ENCODE data around the gene BIRC7. TPM values are rescaled to one million over a fixed set of nuclear protein-coding genes. Genes with fewer than 3 reads are reported as not detected.

The BIRC7 gene
- total RNA-seq: not detected
- not detected for polyA plus RNA-seq (2013, experiment 1 of 2)
- polyA plus RNA-seq (2013, experiment 2 of 2): 0.04 TPM
- total RNA-seq: 0 to 0.40 (median 0) reads per million in 172 experiments

GRCh38 chr20:63235399-63235983, at the start of gene BIRC7:
BIRC7 (plus strand) TSS chr20:63235905; CDS start chr20:63236097, 192 bp downstream.
- no peak within 1 kb of the TSS for H3K4me3 Mint-ChIP-seq
- no peaks in the 10 kb centered on the region for H3K9me3 Mint-ChIP-seq
- H3K27me3 ChIP-seq (ENCODE audit: control insufficient read depth in 1 of 2, insufficient read depth in 2 of 2, low read length in 2 of 2): peaks cover 14 to 30% of the 10 kb centered on the region in 2 experiments
- no peaks in the 10 kb centered on the region for H3K36me3 ChIP-seq (ENCODE audit: insufficient read depth, low read length)
- TF ChIP-seq CTCF (IDR thresholded peaks at IDR 0.05): no peak
- no peak within 1 kb of the TSS for H3K4me3 ChIP-seq (ENCODE audit: low read length)
- H3K9me3 ChIP-seq (ENCODE audit: control insufficient read depth in 1 of 2, insufficient read depth in 1 of 2, low read length in 2 of 2): peaks cover 0 to 8% of the 10 kb centered on the region in 2 experiments
- peaks cover 22% of the 10 kb centered on the region for H3K27me3 Mint-ChIP-seq
- DNase-seq (peak in 2 of 14 experiments; percentile 11 to 42), ATAC-seq (ENCODE audit: poor library complexity) (no peak)
- no peak within 1 kb of the TSS for H3K27ac ChIP-seq (ENCODE audit: low read depth in 1 of 2, low read length in 2 of 2)
- H3K36me3 Mint-ChIP-seq (ENCODE audit: low read depth): no peaks in the 10 kb centered on the region
- POLR2A ChIA-PET: interaction anchor here (0.9 to 1.3 kb wide), 2 partner anchors 37 to 134 kb away, joined by 3 to 4 read pairs; partner anchors contain the start of gene ARFGAP1
- H3K4me1 Mint-ChIP-seq (ENCODE audit: low read depth): peaks cover 4% of the 10 kb centered on the region
- CTCF ChIA-PET: interaction anchor here (1.8 kb wide), 1 partner anchor 12 kb away, joined by 7 read pairs; no protein-coding TSS in a partner anchor
- intact Hi-C loops (cut with DNase I, micrococcal nuclease): no loop called here
- H3K27ac Mint-ChIP-seq: no peak within 1 kb of the TSS
- peaks cover 17% of the 10 kb centered on the region for H3K4me1 ChIP-seq (ENCODE audit: insufficient read depth, low read length)

GRCh38 chr20:63186084-63186483, 49.6 kb upstream of the BIRC7 start:
- TF ChIP-seq CTCF (IDR thresholded peaks at IDR 0.05): no peak
- H3K9me3 ChIP-seq (ENCODE audit: control insufficient read depth in 1 of 2, insufficient read depth in 1 of 2, low read length in 2 of 2): peaks cover 0 to 3% of the 10 kb centered on the region in 2 experiments
- no peaks in the 10 kb centered on the region for H3K36me3 Mint-ChIP-seq (ENCODE audit: low read depth)
- ATAC-seq (ENCODE audit: poor library complexity) (no peak), DNase-seq (no peak)
- peaks cover 5 to 10% of the 10 kb centered on the region in 2 experiments for H3K27me3 ChIP-seq (ENCODE audit: control insufficient read depth in 1 of 2, insufficient read depth in 2 of 2, low read length in 2 of 2)
- ChIA-PET CTCF (no interaction called here), POLR2A (no interaction called here)
- no peak overlapping the region for H3K27ac ChIP-seq (ENCODE audit: low read depth in 1 of 2, low read length in 2 of 2)
- H3K4me3 ChIP-seq (ENCODE audit: low read length): no peak overlapping the region
- no peaks in the 10 kb centered on the region for H3K36me3 ChIP-seq (ENCODE audit: insufficient read depth, low read length)
- H3K9me3 Mint-ChIP-seq: no peaks in the 10 kb centered on the region
- peaks cover 10% of the 10 kb centered on the region for H3K27me3 Mint-ChIP-seq
- intact Hi-C loops (cut with DNase I, micrococcal nuclease): no loop called here
- H3K4me3 Mint-ChIP-seq: no peak overlapping the region
- H3K27ac Mint-ChIP-seq: no peak overlapping the region
- no peaks in the 10 kb centered on the region for H3K4me1 ChIP-seq (ENCODE audit: insufficient read depth, low read length)
- H3K4me1 Mint-ChIP-seq (ENCODE audit: low read depth): no peaks in the 10 kb centered on the region

- POLR2A ChIA-PET: no interaction called here
- Histone ChIP-seq H3K27me3 (ENCODE audit: control insufficient read depth in 1 of 2, insufficient read depth in 2 of 2, low read length in 2 of 2) (peaks cover 0 to 6% of the 10 kb centered on the region in 2 experiments), H3K36me3 (ENCODE audit: insufficient read depth, low read length) (no peaks in the 10 kb centered on the region), H3K9me3 (ENCODE audit: control insufficient read depth in 1 of 2, insufficient read depth in 1 of 2, low read length in 2 of 2) (no peaks in the 10 kb centered on the region), H3K27ac (ENCODE audit: low read depth in 1 of 2, low read length in 2 of 2) (no peak overlapping the region), H3K4me1 (ENCODE audit: insufficient read depth, low read length) (no peaks in the 10 kb centered on the region), H3K4me3 (ENCODE audit: low read length) (no peak overlapping the region)
- peaks cover 5% of the 10 kb centered on the region for H3K27me3 Mint-ChIP-seq
- H3K9me3 Mint-ChIP-seq: no peaks in the 10 kb centered on the region
- ATAC-seq (ENCODE audit: poor library complexity) (no peak), DNase-seq (no peak)
- no peak overlapping the region for H3K4me3 Mint-ChIP-seq
- CTCF ChIA-PET: no interaction called here
- intact Hi-C loops (cut with DNase I, micrococcal nuclease): no loop called here
- no peak for TF ChIP-seq CTCF (IDR thresholded peaks at IDR 0.05)
- no peaks in the 10 kb centered on the region for H3K4me1 Mint-ChIP-seq (ENCODE audit: low read depth)
- H3K27ac Mint-ChIP-seq: no peak overlapping the region
- H3K36me3 Mint-ChIP-seq (ENCODE audit: low read depth): no peaks in the 10 kb centered on the region
Measured at GRCh38 chr20:63186528-63187316, 49.0 kb upstream of the BIRC7 start.

Data from CD4-positive, alpha-beta T cell (primary cell).